Posterior vena cava (tissue), 2 donors: ENCODE measurements around the gene GUCY2D. TPM values are rescaled to one million over a fixed set of nuclear protein-coding genes. Genes with fewer than 3 reads are reported as not detected.

ENCODE experiments used
- DNase-seq: peaks from one replicate; pipeline ENCODE4 v3.0.0-alpha.2; 2020; ENCODE audit warnings: low spot score
- intact Hi-C, 2 donors: fragments of 100-400 bp; cut with DNase I; formaldehyde crosslinking; loops; one replicate each; pipeline versions ENCODE4 v1.14.1 to v1.14.2; 2022 to 2023
- total RNA-seq, 2 donors: library from RNA; stranded (reverse); fragmentation: NEBNext Ultra II Directional; extraction: Animal tissue kit (Norgen Biotek cat#: 25700); gene quantifications; one replicate each; pipeline ENCODE4 v1.2.1, GENCODE V29; 2021
- donor health status: DM: yes; HTN: yes; CAD: no.
- donor health status: DM: yes; HTN: yes; CAD: no.

Gene GUCY2D
- total RNA-seq, 2 donors from 2014 or later: not detected

- intact Hi-C loops: no loop called here
Measured at GRCh38 chr17:8032442-8032841, 30.0 kb downstream of the GUCY2D start.

DNA sequence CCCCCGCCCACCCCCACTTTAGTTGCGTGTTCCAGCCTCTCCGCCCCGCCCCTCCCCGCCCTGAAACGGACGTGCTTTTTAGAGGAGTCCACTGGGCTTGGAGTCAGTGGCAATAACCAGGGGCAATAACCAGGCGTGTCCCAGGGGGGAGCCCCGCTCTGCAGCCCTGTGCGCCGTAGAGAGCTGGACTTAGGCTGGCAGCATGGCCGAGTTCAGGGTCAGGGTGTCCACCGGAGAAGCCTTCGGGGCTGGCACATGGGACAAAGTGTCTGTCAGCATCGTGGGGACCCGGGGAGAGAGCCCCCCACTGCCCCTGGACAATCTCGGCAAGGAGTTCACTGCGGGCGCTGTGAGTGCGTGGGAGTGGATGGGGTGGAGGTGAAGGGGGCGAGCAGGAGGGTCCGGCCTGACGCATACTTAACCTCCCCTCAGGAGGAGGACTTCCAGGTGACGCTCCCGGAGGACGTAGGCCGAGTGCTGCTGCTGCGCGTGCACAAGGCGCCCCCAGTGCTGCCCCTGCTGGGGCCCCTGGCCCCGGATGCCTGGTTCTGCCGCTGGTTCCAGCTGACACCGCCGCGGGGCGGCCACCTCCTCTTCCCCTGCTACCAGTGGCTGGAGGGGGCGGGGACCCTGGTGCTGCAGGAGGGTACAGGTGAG is 36.7 kb downstream of the GUCY2D start, which contains the start of gene ALOX15B:
ALOX15B (plus strand) TSS at position 106 of the 657 bp plus-strand sequence; CDS start at position 203, 97 bp downstream.
- peak; percentile 79 for DNase-seq

More at GRCh38 chr17:8032442-8032841, 30.0 kb downstream of the GUCY2D start:
- DNase-seq: no peak

GRCh38 chr17:8039611-8040168 is 37.3 kb downstream of the GUCY2D start:
- intact Hi-C loops: no loop called here
- no peak for DNase-seq

More for the DNA sequence above, 36.7 kb downstream of the GUCY2D start, which contains the start of gene ALOX15B:
- intact Hi-C loops: no loop called here

DNA sequence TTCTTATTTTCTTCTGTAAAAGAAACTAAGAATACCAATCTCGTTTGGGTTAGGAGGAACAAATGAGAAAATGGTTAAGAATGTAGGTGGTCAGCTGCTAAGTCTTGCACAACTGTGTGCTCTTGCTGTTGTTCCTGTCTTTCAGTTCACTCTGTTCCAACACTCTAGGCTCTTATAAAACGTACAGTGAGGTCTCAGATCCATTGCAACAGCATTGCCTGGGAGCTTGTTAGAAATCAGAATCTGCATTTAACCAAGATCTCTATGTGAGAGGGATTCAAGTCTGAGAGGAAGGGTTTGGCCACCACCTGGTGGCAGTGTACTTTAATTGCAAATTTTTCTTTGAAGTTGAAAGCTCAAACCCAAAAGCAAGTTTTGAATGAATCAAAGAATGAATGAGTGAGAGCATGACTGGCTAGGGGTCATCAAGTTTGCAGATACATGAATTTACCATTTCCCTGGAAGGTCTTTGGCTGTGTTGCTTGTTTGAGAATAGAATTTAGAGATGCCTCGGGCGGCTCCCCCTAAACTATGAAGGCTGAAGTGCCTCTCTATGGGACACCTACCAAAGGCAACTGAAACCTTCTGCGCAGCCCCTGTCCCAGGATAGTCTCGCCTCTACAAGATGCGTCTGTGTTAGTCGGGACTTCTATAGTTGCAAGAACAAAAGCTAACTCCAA is 39.0 kb downstream of the GUCY2D start:
- no peak for DNase-seq

GRCh38 chr17:8041979-8042378 is 39.6 kb downstream of the GUCY2D start:
- intact Hi-C loops: no loop called here
- no peak for DNase-seq

More for the DNA sequence above, 39.0 kb downstream of the GUCY2D start:
- intact Hi-C loops: no loop called here

DNA sequence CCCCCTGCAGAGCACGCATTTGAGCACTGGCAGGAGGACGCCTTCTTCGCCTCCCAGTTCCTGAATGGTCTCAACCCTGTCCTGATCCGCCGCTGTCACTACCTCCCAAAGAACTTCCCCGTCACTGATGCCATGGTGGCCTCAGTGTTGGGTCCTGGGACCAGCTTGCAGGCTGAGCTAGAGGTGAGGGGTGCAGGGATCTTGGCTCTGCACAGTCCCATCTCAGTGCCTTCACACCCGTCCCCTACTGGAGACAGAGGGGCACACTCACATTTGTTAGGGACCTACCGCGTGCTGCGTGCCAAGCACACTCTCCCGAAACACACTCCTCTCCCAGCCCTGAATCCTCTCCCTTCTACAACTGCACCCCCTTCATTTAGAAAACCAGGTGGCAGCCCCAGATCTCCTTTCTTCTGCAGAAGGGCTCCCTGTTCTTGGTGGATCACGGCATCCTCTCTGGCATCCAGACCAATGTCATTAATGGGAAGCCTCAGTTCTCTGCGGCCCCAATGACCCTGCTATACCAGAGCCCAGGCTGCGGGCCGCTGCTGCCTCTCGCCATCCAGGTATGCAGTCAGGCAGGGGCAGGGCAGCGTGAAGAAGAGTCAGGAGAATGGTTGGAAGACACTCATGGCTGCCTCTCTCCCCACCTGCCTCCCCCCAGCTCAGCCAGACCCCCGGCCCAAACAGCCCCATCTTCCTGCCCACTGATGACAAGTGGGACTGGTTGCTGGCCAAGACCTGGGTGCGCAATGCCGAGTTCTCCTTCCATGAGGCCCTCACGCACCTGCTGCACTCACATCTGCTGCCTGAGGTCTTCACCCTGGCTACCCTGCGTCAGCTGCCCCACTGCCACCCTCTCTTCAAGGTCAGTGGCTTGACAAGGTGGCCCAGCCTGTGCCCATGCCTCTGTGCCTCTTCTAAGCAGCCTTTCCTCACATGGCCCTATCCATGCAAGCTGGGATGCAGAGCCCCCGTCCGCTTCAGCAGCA is 42.7 kb downstream of the GUCY2D start:
- DNase-seq: peak; percentile 71
- intact Hi-C loops: no loop called here

- intact Hi-C loops: no loop called here
- DNase-seq: peak; percentile 46
Measured at GRCh38 chr17:8046306-8046928, 44.0 kb downstream of the GUCY2D start.

GRCh38 chr17:8046929-8047768 is 44.7 kb downstream of the GUCY2D start:
- intact Hi-C loops: no loop called here
- peak; percentile 61 for DNase-seq

- peak; percentile 47 for DNase-seq
- intact Hi-C loops: no loop called here
Measured at GRCh38 chr17:8047769-8048110, 45.3 kb downstream of the GUCY2D start.

GRCh38 chr17:8048236-8048635 is 45.8 kb downstream of the GUCY2D start:
- intact Hi-C loops: no loop called here
- DNase-seq: peak; percentile 59

DNA sequence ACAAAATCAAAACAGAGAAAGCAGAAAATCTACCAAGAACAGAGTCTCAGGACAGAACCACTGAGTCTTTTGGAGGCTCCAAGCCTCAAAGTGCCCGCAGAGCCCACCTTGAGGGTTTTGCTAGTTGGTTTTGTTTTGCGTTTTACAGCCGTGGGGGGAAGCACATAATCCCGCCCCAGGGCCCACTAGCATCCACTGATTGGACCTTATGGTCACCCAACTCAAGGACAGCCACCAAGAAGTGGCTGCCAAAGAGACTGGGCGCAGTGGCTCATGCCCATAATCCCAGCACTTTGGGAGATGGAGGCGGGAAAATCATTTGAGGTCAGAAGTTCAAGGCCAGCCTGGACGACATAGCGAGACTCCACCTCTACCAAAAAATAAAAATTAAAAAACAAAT is 46.3 kb downstream of the GUCY2D start:
- no peak for DNase-seq
- intact Hi-C loops: no loop called here

DNA sequence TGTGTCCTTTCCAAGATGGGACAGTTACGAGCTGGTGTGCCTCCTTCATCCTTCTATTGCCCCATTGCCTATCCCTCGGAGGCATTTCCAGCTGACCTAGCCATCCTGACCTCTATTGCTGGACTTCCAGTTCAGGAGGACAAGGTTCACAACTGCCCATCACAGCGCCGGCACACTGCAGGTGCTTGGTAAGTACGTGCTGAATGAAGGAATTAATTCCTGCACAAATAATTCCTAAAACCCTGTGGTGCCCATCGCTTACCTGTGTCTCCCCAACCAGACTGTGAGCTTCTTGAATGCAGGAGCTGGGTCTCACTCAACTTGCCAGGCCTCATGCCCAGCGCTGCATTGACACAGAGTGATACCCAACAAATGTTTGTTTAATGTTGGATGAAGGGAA is 49.4 kb downstream of the GUCY2D start:
- intact Hi-C loops: no loop called here

GRCh38 chr17:8052256-8053252 is 50.1 kb downstream of the GUCY2D start:
- peak; percentile 71 for DNase-seq
- intact Hi-C loops: no loop called here

More for the DNA sequence above, 49.4 kb downstream of the GUCY2D start:
- DNase-seq: no peak

DNA sequence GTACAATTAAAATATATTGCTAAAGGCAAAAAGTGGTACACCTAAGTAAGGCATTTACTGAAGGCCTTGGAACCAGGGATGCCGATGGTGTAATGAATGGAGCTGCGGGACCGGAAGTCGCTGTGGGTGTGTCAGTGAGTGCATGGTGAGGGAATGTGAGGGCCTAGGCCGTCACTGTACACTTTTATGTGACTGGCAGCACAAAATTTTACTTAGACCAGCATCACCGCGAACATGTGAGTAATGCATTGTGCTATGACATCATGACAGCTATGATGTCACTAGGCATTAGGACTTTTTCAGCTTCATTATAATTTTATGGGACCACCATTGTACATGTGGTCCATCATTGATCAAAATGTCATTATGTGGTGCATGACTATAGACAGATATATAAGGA is 51.2 kb downstream of the GUCY2D start:
- intact Hi-C loops: no loop called here
- DNase-seq: no peak

DNA sequence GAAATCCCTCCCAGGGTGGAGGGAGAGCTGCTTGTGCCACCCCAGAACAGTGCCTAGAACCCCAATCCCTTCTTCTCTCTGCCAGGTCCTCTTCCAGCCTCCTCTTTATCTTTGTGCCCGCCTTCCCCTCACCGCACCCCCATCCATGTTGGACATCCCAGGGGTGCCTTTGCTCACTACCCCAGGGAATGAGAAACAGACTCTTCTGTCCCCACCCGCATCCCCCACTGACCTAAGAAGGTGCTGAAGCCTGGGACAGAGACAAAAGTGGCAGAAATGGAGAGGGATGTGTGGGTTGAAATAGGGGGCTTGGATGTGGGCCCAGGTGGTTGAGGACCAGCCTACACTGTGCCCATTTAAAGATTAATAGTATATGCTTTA is 53.4 kb downstream of the GUCY2D start:
- intact Hi-C loops: no loop called here
- DNase-seq: no peak

DNA sequence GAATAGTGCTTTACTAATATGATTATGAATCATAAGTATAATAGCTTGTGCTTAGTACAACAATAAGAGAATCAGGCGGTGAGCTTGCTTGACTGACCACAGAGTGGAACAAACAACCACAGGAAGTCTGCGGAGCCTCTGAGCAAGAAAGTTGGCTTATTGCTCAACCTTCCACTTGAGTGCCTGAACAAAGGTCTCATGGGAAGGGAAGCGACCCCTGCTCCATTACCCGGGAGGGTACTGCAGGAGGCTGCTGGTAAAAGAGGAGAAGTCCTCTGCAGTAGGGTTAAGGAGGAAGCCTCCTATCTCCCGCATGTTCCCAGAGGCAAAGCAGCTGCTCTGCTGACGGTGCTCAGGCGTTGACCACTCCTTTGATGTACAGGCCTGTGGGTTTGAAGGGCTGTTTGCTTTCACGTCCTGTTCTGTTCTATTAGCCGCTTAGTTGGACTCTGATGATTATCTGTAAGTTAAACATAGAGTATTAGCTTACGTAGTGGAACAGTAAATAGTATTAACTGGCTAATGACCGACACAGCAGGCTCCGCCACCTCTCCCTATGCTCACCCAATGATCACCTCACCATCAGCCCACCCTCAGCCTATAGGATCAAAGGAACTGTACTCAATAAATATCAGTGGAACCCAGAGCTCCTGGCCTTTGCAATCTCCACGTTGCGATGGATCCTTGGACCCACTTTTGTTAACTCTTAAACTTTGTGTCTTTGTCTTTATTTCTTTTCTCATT is 54.0 kb downstream of the GUCY2D start:
- peak; percentile 79 for DNase-seq
- intact Hi-C loops: no loop called here
